GM08714 (cell line): Measurements from ENCODE around the gene GALNT9.

Experiments
- H3K4me3 ChIP-seq: fragments of 200-500 bp; sonication (Bioruptor generic); 2 replicates; pipeline ENCODE4 v1.5.1; 2014; ENCODE audit warnings: mild to moderate bottlenecking, low read length, inconsistent platforms
- ZNF274 ChIP-seq: IDR thresholded peaks from 2 replicates; pipeline ENCODE4 v1.6.1; 2012; ENCODE audit warnings: mild to moderate bottlenecking, low read depth, low read length

GALNT9 gene

DNA sequence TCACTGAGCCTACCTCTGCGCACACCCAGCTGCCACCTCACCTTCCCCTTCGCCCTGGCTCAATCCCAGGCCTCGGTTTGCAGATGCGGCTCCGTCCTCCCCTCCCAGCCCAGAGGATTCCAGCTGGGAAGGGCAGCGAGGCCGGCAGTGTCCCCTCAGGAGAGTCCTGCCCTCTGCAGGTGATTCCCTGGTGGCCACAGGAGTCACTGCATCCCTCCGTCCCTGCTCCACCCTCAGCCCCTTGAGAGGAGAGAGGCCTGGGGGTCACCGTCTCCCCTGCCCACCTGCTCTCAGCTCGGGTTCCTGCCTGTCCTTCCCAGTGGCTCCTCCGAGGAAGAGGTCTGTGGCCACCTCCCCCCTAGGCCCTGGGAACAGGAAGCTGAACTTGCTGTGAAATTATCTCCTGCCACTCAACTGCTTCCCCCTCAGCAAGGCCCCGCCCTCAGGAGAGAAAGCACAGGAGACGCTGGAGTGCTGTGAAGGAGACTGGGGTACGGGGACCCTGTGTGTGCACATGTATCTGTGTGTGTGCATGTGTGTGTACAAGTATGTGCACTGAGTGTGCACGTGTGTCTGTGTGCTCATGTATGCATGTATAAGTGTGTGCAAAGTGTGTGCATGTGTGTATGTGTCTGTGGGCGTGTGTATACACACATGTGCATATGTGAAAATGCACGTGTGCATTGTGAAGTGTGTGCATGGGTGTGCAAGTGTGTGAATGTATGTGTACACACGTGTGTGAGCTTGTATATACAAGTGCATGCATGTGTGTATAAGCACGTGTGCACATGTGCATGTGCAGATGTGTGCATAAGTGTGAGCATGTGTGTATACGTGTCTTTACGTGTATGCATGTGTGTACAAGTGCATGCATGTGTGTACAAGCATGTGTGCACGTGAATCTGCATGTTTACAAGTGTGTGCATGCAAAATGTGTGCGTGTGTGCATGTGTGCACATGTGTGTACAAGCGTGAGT lies 13.2 kb upstream of the GALNT9 start:
- no peak overlapping the region for H3K4me3 ChIP-seq
- no peak for TF ChIP-seq ZNF274

DNA sequence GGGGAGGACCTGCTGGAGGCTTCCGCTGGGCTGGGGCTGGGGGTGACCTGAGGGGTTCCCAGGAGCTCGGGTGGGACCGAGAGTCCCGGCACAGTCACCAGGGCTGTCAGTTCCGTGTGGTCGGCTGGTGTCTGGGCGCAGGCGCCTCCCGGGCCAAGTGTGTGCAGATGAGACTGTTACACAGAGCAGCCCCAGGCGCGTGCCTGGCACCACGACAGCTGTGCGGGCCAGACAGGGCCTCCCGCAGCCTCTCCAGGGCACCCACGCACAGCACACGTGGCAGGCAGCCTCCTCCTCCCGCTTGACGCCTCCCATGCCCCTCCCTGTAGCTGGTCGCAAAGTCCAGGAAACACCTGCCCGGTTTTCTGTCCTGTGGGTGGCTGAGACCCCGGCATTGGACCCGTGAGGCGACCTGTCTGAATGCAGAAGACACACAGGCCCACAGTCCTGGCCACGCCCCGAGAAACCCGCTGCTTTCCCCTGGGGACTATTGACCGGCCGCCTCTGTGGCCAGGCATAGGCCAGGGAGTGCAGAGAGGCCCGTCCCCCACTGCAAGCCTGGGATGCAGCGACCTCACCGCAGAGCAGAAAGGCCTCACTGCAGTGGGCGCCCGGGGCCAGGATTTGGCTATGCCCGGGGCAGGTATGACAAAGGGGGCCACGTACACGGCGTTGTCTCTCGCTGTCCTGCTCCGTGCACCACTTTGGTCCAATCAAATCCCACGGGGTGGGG lies 12.1 kb upstream of the GALNT9 start:
- H3K4me3 ChIP-seq = no peak overlapping the region
- no peak for TF ChIP-seq ZNF274

DNA sequence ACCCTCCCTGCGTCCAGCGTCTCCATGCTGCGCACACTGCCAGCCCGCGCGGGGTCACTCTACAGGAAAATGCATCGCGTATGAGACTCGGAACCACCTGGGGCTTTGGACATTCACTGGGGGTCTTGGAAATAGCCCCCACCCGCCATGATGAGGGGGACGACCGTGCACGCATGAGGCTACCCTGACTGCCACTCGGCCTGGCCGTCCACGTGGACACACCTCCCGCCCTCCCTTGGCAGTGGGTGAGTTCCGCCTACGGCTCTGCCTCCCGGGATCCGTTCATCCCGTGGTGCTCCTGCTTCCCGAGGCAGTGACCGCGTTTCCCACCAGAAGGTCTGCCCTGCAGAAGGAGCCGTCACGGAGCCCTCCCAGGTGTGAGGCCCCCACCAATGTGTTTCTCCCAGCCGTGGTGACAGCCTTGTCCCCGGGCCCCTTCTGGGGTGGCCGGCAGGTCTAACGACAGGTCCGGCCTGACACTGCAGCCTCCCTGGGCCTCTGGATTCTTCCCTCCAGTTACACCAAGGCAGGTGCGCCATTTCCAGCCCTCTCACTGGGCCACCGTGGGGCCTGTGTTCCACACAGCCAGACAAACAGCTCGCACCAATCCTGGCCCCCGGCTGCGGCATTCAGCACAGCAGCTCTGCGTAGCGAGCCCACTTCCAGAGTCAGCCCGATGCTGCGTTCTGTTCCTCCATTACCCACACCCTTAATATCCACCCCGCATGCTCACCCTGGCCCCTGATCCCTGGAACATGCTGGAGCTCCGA lies 11.1 kb upstream of the GALNT9 start:
- no peak overlapping the region for H3K4me3 ChIP-seq
- no peak for TF ChIP-seq ZNF274

DNA sequence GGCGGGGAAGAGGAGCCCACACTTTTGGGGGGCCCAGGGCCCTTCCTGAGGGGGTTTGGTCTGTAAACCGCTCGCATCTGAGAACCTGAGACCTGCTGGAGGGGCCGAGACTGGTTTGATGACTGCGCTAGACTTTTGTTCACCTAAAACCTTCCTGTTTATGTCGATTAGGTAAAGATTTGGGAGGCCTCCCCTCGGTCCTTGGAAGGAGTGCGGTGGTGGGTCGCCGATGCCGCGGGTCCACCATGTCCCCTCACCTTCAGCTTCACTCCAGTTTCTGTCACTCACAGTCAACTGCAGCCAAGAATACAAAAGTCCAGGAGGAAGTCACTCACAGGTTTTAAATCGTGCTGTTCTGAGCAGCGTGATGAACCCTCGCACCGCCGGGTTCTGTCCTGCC lies 10.5 kb upstream of the GALNT9 start:
- H3K4me3 ChIP-seq = no peak overlapping the region
- no peak for TF ChIP-seq ZNF274

DNA sequence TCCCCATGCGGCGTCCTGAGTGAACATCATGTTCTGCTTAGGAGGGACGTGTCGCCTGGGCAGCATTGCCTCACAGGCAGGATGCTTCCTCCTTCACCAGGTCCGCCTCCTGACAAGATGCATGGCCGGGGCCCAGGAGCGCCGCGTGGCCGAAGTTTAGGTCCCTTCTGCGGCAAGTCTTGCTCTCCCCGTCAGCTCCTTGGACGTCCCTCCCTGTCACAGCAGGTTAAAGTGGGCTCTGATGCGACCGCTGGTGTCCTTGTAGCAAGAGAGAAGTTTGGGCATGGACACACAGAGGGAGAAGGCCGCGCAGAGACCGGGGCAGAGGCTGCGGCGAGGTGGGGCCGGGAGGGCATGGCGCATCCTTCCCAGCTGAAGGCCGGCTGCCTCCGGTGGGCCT lies 9.4 kb upstream of the GALNT9 start:
- no peak overlapping the region for H3K4me3 ChIP-seq
- no peak for TF ChIP-seq ZNF274

DNA sequence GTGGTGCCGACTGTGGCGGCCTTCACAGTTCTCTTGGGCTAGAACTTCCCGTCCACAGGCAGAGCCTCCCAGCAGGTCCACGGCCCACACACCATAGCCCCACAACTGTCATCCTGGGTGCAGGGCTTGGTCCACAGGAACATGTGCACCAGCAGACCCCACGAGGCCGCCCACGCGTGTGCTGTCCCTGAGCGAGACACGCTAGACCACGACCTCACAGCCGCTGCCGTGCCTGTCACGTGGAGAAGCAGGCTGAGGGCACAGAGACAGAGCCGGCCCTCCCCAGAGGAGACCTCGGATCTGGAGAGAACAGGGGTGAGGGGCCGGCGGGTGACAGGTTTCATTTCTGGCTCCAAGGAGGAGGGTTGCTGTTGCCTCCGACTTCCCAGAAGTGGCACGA lies 8.9 kb upstream of the GALNT9 start:
- H3K4me3 ChIP-seq = no peak overlapping the region
- TF ChIP-seq ZNF274 = no peak

DNA sequence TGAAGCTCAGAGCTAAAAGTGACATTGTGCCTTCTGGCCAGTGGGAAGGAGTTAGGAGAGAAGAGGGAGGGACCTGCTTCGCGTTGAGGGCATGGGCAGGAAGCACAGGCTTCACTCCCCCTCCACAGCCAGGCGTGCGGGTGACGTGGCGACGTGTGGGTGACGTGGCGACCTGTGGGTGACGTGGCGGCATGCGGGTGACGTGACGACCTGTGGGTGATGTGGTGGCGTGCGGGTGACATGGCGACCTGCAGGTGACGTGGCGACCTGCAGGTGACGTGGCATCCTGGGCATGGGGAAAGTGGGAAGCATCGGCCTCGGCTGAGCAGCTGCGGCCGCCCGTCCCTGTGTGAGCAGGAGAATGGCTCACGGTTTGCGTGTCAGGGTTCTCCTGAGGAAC lies 8.2 kb upstream of the GALNT9 start:
- no peak overlapping the region for H3K4me3 ChIP-seq
- TF ChIP-seq ZNF274 = no peak

DNA sequence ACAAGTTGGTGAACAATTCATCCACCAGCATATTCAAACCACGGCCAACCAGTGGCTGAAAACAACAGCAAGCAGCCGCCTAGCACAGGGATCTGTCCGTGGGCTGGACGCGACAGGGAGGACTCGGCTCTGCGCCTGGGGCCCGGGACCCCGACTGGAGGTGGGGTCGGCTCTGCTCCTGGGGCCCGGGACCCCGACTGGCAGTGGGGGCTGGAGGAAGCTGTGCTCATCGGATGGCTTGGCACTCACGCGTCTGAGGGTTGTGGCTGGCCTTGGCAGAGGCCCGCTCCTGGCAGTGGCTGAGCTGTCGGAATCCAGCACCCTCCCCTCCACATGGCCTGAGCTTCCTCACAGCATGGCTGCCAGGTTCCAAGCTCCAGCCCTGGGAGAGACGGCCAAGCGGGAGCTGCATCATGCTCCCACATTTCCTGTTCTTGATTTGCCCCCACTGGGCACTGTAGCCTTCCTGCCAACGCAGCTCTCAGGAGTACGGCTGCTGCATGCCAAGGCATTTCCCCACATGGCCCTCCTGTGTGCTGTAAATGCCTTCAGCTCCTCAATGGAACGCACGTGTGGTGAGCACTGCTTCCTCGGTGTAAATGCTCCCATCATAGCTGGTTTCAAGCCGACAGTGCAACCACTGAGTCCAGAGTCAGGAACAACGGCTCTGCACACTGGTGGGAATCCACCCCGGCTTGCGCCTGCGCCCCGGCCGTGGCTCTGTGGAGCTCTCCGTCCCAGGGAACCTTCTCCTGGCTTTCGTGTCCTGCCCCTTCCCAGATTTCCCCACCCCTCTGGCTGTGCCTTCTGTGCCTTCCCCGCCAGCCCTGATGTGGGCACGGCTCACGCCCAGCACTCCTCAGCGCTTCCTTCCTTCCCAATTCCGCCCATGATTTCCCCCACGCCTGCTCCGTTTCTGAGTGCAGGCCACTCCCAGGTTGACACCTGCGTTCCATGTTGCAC lies 7.3 kb upstream of the GALNT9 start:
- no peak for TF ChIP-seq ZNF274
- H3K4me3 ChIP-seq = no peak overlapping the region

DNA sequence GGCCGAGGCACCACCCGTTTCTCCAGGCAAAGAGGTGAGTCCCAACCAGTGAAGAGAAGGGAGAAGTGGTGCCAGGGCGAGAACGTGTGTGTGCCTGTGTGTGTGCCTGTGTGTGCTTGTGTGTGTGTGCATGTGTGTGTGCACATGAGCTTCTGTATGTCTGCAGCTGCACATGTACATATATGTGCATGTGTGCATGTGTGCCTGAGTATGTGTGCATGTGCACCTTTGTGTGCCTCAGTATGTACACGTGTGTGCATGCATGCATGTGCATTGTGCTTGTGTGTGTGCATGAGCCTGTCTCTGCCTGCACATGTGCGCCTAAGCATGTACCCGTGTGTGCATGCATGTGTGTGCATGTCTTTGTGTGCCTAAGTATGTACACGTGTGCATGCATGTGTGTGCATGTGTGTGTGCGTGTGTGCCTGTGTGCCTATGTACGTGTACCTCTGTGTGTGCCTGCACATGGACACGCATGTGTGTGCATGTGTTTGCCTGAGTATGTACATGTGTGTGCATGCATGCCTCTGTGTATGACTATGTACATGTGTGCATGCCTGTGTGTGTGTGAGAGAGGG lies 5.9 kb upstream of the GALNT9 start:
- no peak overlapping the region for H3K4me3 ChIP-seq
- no peak for TF ChIP-seq ZNF274

DNA sequence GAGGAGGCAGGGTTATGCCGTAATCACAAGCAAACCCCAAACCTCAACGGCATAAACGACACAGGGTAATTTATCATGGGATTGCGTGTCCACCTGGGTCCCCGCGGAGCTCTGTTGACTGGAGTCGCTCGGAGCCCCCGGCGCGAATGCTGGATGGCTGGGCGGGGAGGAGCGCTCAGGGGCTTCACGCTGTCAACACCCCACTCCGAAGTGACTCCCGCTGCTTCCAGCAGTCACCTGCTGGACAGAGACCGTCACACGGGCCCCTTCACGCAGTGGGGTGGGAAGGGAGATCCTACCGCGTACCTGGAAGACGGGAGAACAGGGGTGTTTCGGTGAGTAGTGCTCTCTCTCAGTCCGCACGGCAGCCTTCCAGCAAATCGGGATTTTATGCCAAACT lies 4.4 kb upstream of the GALNT9 start:
- no peak overlapping the region for H3K4me3 ChIP-seq
- no peak for TF ChIP-seq ZNF274

DNA sequence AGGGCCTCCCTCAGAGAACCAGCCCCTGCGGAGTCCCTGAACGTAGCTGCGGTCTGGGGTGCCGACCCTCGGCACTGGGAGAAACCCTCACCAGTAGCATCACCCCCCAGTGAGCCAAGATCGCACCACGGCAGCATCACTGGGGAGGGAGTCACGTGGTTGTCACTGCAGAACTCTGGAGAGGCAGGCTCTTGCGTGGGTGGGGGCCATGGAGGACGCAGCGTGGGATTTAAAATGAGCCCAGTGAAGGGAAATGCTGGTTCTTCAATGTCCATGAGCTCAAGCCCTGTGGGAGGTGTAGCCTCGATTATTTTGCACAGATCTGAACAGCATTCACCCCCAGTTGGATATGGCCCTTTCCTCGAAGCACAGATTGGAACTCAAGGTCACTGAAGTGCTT lies 3.9 kb upstream of the GALNT9 start:
- TF ChIP-seq ZNF274 = no peak
- H3K4me3 ChIP-seq = no peak overlapping the region

DNA sequence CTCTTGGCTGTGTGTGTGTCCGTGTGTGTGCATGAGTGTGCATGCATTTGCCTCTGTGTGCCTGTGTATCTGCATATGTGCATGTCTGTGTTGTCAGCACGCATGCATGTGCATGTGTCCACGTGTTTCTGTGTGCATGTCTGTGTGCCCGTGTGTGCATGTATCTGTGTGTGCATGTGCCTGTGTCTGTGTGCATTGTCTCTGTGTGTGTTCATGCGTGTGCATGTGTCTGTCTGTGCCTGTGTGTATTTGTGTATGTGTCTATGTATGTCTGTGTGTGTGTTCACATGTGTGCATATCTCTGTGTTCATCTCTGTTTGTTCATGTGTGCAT lies 1.1 kb upstream of the GALNT9 start:
- no peak overlapping the region for H3K4me3 ChIP-seq
- TF ChIP-seq ZNF274 = no peak
